Activated naive CD8-positive, alpha-beta T cell treated with anti-CD3 and anti-CD28 coated beads for 36 hours (primary cell): ENCODE measurements around the gene SLC39A7. TPM values are rescaled to one million over a fixed set of nuclear protein-coding genes. Genes with fewer than 3 reads are reported as not detected.

Source experiments
- DNase-seq: peaks from one replicate; pipeline ENCODE4 v3.0.0; 2021
- H3K27ac Mint-ChIP-seq: one replicate; pipeline ENCODE4 v1.8.0; 2022; ENCODE audit warnings: mild to moderate bottlenecking, moderate library complexity, mixed read lengths
- H3K27me3 Mint-ChIP-seq: one replicate; pipeline ENCODE4 v1.8.0; 2022; ENCODE audit warnings: mild to moderate bottlenecking, mixed read lengths
- H3K36me3 Mint-ChIP-seq: one replicate; pipeline ENCODE4 v1.8.0; 2021; ENCODE audit warnings: mild to moderate bottlenecking, mixed read lengths
- H3K4me1 Mint-ChIP-seq: one replicate; pipeline ENCODE4 v1.8.0; 2021; ENCODE audit warnings: mixed read lengths
- H3K4me3 Mint-ChIP-seq: one replicate; pipeline ENCODE4 v1.8.0; 2022; ENCODE audit warnings: mild to moderate bottlenecking, moderate library complexity, mixed read lengths
- H3K9me3 Mint-ChIP-seq: one replicate; pipeline ENCODE4 v1.8.0; 2022; ENCODE audit warnings: mixed read lengths
- total RNA-seq, 2 experiments: library from RNA; stranded (reverse); gene quantifications; one replicate each; pipeline ENCODE4 v1.2.3, GENCODE V29; 2021

Gene SLC39A7
- total RNA-seq, 2 experiments from 2014 or later = 51.0 to 55.6 TPM

GRCh38 chr6:33249732-33250630, 49.3 kb downstream of the SLC39A7 start:
- H3K36me3 Mint-ChIP-seq = peaks cover 23% of the 10 kb centered on the region
- peak; percentile 21 for DNase-seq
- H3K27me3 Mint-ChIP-seq = no peaks in the 10 kb centered on the region
- peak overlapping the region; percentile 90 for H3K4me3 Mint-ChIP-seq
- H3K4me1 Mint-ChIP-seq = peaks cover 35% of the 10 kb centered on the region
- peak overlapping the region; percentile 32 for H3K27ac Mint-ChIP-seq
- H3K9me3 Mint-ChIP-seq = no peaks in the 10 kb centered on the region

GRCh38 chr6:33250731-33251130, 50.1 kb downstream of the SLC39A7 start:
- Mint-ChIP-seq H3K9me3 (no peaks in the 10 kb centered on the region), H3K4me1 (peaks cover 35% of the 10 kb centered on the region), H3K27ac (peak overlapping the region; percentile 32), H3K4me3 (peak overlapping the region; percentile 90), H3K36me3 (peaks cover 23% of the 10 kb centered on the region), H3K27me3 (no peaks in the 10 kb centered on the region)
- DNase-seq = no peak

- no peaks in the 10 kb centered on the region for H3K9me3 Mint-ChIP-seq
- no peak for DNase-seq
- peaks cover 35% of the 10 kb centered on the region for H3K4me1 Mint-ChIP-seq
- peak overlapping the region; percentile 32 for H3K27ac Mint-ChIP-seq
- H3K27me3 Mint-ChIP-seq = no peaks in the 10 kb centered on the region
- no peak overlapping the region for H3K4me3 Mint-ChIP-seq
- peaks cover 23% of the 10 kb centered on the region for H3K36me3 Mint-ChIP-seq
These were observed 50.8 kb downstream of the SLC39A7 start for GRCh38 chr6:33251395-33252012.

GRCh38 chr6:33252759-33253158, 52.1 kb downstream of the SLC39A7 start:
- peak overlapping the region; percentile 10 for H3K27ac Mint-ChIP-seq
- no peaks in the 10 kb centered on the region for H3K27me3 Mint-ChIP-seq
- no peak for DNase-seq
- H3K36me3 Mint-ChIP-seq = peaks cover 24% of the 10 kb centered on the region
- no peaks in the 10 kb centered on the region for H3K9me3 Mint-ChIP-seq
- H3K4me3 Mint-ChIP-seq = no peak overlapping the region
- peaks cover 35% of the 10 kb centered on the region for H3K4me1 Mint-ChIP-seq

Other genes starting within 250 kb of the SLC39A7 start
- gene HLA-DMA, start 247.8 kb upstream of the SLC39A7 start, total RNA-seq = 10 to 100 TPM; 15.8 to 16.9 TPM
- 100 to 1,000 TPM; 298 to 335 TPM for gene BRD2, start 232.3 kb upstream of the SLC39A7 start, total RNA-seq
- 1 to 10 TPM; 9.8 to 9.9 TPM for gene HLA-DOA, start 191.3 kb upstream of the SLC39A7 start, total RNA-seq
- gene HLA-DPA1, start 127.2 kb upstream of the SLC39A7 start, total RNA-seq = 10 to 100 TPM; 14.7 to 16.3 TPM
- 1 to 10 TPM; 8.2 to 9.3 TPM for gene HLA-DPB1, start 124.9 kb upstream of the SLC39A7 start, total RNA-seq
- 1 to 10 TPM; 1.0 to 1.1 TPM for gene COL11A2, start 8.4 kb upstream of the SLC39A7 start, total RNA-seq
- gene RXRB, start 202 bp upstream of the SLC39A7 start, total RNA-seq = 10 to 100 TPM; 40.4 to 42.1 TPM
- gene HSD17B8, start 3.8 kb downstream of the SLC39A7 start, total RNA-seq = 10 to 100 TPM; 31.1 to 32.6 TPM
- gene RING1, start 7.6 kb downstream of the SLC39A7 start, total RNA-seq = 10 to 100 TPM; 35.3 to 35.8 TPM
- gene VPS52, start 71.0 kb downstream of the SLC39A7 start, total RNA-seq = 10 to 100 TPM; 43.4 to 44.6 TPM
- gene RPS18, start 71.2 kb downstream of the SLC39A7 start, total RNA-seq = 1,000 to 10,000 TPM; 3,940 to 3,999 TPM
- gene B3GALT4, start 76.3 kb downstream of the SLC39A7 start, total RNA-seq = 1 to 10 TPM; 1.8 to 2.1 TPM
- 100 to 1,000 TPM; 105 to 107 TPM for gene WDR46, start 88.4 kb downstream of the SLC39A7 start, total RNA-seq
- 100 to 1,000 TPM; 106 to 107 TPM for gene PFDN6, start 88.7 kb downstream of the SLC39A7 start, total RNA-seq
- 10 to 100 TPM; 15.0 to 17.7 TPM for gene RGL2, start 98.1 kb downstream of the SLC39A7 start, total RNA-seq
- gene TAPBP, start 113.2 kb downstream of the SLC39A7 start, total RNA-seq = 100 to 1,000 TPM; 201 to 204 TPM
- gene ZBTB22, start 116.9 kb downstream of the SLC39A7 start, total RNA-seq = 1 to 10 TPM; 4.5 to 4.6 TPM
- 10 to 100 TPM; 84.8 to 94.3 TPM for gene DAXX, start 122.1 kb downstream of the SLC39A7 start, total RNA-seq
- 10 to 100 TPM; 74.1 to 76.9 TPM for gene KIFC1, start 191.0 kb downstream of the SLC39A7 start, total RNA-seq
- gene PHF1, start 210.1 kb downstream of the SLC39A7 start, total RNA-seq = 10 to 100 TPM; 23.5 to 26.0 TPM
- 100 to 1,000 TPM; 125 to 126 TPM for gene CUTA, start 217.2 kb downstream of the SLC39A7 start, total RNA-seq
- gene SYNGAP1, start 219.2 kb downstream of the SLC39A7 start, total RNA-seq = 10 to 100 TPM; 26.4 to 29.3 TPM